ENCODE measurements around the gene BTRC.

The BTRC gene

GRCh38 chr10:101550965-101551364, 197.0 kb downstream of the BTRC start:
- no peak for FAIRE-seq

GRCh38 chr10:101552442-101552841, 198.5 kb downstream of the BTRC start:
- FAIRE-seq, result no peak

GRCh38 chr10:101557541-101557940, 203.6 kb downstream of the BTRC start:
- no peak for FAIRE-seq

GRCh38 chr10:101558204-101558603, 204.2 kb downstream of the BTRC start:
- no peak for FAIRE-seq

- FAIRE-seq, result no peak
Measured at GRCh38 chr10:101558671-101559595, 205.0 kb downstream of the BTRC start.

GRCh38 chr10:101559596-101560297, 205.8 kb downstream of the BTRC start:
- no peak for FAIRE-seq

GRCh38 chr10:101560298-101561067, 206.5 kb downstream of the BTRC start:
- FAIRE-seq, result no peak

- no peak for FAIRE-seq
Measured at GRCh38 chr10:101561068-101561915, 207.3 kb downstream of the BTRC start.

- no peak for FAIRE-seq
Measured at GRCh38 chr10:101562231-101562630, 208.3 kb downstream of the BTRC start.

GRCh38 chr10:101563007-101563406, 209.0 kb downstream of the BTRC start:
- FAIRE-seq, result no peak

GRCh38 chr10:101563497-101564040, 209.6 kb downstream of the BTRC start:
- no peak for FAIRE-seq

- FAIRE-seq, result no peak
Measured at GRCh38 chr10:101564490-101564991, 210.6 kb downstream of the BTRC start.

- no peak for FAIRE-seq
Measured at GRCh38 chr10:101565370-101565900, 211.5 kb downstream of the BTRC start.

GRCh38 chr10:101565936-101566332, 212.0 kb downstream of the BTRC start:
- FAIRE-seq, result no peak

GRCh38 chr10:101566333-101567164, 212.6 kb downstream of the BTRC start:
- FAIRE-seq, result no peak

- no peak for FAIRE-seq
Measured at GRCh38 chr10:101567165-101568006, 213.4 kb downstream of the BTRC start.

- FAIRE-seq, result no peak
Measured at GRCh38 chr10:101568054-101568745, 214.2 kb downstream of the BTRC start.

GRCh38 chr10:101569323-101569621, 215.3 kb downstream of the BTRC start:
- no peak for FAIRE-seq

Measured in A204.1 (cell line).